ENCODE data around the gene IRX2.

Gene IRX2

DNA sequence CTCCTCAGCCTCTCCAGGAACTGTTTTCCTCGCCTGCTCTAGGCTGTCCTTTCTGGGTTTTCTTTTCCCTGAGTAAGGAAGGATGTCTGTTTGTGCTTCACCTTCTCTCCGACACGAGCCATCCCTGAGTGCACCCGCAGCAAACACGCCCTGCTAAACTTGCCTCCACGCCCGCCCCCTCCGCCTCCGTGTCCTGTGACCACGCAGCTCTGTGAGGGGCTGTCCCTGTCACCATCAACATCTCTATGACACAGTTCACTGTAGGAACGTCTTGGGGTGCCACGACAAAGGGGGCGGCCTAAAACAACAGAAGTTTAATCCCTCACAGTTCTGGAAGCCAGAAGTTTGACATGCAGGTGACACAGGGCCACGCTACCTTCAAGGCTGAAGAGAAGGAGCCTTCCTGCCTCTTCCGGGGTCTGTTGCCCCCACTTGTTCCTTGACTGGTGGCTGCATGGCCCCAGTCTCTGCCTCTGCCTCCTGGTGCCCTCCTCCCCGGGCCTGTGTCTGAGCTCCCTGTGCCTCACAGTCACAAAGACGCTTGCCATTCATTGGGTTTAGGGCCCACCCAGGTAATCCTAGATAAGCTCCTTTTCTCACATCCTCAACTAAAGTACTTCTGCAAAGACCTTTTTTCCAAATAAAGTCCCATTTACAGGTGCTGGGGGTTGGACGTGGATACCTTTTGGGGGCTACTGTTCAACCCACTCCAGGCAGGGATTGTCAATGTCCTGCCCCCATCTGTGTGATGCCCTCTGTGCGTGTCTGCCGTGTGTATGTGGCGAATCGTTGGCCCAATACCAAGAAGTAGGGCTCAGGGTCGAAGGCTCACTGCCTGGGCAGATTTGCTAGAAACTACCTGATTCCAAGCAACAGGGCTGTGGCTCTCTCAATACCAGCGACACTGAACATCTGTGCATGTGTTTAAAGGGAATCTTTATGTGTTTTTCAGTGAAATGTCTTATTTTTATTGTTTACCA, 39.7 kb downstream of the IRX2 start:
- no peak for DNase-seq

DNA sequence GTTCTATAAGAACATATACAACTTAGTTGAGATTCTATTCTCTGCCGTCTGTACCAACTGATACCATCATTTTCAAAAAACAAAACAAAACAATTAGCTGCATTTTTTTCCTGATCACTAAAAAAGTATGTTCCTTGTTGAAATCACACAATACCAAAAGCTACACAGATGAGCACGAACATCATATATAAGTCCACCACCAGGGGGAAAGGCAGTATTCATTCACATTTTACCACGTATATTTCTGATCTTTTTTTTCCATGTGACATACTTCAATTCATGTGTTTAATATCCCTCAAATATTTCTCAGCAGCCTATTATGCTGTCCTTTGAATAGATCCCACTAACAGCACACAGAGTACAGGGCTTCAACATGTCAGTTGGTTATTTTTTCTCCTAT, 40.6 kb downstream of the IRX2 start:
- no peak for DNase-seq

DNA sequence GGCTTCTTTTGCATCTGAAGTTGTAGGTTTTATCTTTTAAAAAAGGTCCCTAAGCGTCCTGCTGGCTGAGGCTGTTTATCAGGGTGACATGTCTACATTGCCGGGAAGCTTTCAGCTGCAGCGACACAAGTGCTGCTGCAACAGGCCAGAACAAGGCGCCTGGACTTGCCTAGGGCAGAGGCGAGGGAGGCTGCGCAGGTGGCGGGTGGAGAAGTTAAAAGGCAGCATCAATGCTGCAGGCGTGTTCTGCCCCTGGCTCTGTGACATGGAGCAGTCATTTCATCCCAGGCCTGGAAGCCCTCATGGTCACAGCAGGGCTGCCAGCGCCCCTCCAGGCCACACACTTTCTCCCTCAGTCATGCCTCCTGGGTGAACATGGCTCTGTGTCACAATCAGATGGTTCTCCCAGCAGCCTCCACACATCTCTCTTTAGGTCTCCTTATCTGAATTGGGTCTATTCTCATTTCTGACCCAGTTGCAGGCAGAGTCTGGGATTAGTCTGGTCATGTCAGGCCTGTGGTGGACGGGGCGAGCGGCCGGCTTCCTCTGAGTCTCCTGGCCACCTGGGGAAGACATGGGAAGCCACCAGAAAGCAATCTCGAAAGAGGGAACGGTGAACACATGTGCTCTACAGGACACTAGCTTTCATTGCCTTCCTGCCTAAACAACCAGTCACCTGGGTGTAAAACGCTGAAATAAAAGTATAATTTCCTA, 41.3 kb downstream of the IRX2 start:
- no peak for DNase-seq

- no peak for DNase-seq
Measured at GRCh38 chr5:2708751-2709150, 42.7 kb downstream of the IRX2 start.

DNA sequence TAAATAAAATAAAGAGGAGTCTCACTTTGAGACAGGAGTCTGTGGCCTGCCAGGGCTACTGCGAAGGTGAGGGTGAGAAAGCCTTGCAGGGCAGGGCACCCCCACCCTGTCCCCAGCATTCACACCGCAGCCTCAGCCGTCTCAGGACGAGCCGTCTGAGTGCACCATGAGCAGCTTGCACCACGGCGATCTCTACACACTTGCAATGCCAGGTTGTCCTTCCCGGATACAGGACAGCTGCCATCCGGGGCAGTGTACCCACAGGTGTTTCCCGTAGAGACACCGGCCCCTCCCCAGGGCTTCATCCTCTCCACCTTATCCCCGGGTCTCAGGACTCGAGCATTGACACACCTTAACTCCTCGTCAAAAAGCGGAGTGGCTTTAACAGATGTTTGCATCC, 43.3 kb downstream of the IRX2 start:
- no peak for DNase-seq

GRCh38 chr5:2705861-2706260, 45.6 kb downstream of the IRX2 start:
- DNase-seq: no peak

DNA sequence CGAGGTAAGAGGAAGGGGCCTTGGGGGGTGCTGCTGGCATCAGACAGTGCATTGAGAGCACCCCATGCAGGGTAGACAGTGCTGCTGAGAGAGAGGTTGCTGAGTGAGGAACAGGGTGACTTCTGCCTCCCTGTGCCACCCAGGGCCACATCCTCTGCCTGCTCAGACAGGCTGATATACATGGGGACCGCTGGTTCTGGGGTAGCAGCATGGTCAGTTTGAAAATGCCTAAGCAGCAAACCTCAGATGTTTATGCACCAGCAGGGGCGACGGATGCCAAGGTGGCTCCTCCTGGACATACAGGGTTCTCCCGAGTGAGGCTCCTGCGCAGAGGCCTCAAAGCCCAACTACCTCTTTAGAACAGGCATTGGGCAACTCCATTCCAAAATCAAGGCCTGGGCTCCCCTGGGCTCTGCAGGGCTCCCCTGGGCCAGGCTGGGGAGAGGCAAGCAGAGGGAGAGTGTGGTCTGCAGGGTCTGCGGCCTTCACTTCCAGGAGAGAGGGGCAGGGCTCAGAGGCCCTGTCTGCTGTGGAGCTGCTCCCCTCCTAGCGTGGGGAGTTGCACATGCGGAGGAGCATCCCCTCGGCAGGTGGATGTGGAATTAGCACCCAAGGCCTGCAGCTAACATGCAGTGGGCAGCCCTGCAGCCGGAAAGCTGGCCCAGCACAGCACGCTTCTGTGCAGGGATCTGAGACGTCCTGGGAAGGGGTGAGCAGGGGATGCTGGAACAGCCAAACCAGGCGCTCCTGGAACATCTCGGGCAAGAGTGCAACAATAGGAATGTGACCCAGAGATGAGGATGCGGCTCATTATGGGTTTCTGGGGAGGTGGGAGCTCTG, 46.5 kb downstream of the IRX2 start:
- no peak for DNase-seq

DNA sequence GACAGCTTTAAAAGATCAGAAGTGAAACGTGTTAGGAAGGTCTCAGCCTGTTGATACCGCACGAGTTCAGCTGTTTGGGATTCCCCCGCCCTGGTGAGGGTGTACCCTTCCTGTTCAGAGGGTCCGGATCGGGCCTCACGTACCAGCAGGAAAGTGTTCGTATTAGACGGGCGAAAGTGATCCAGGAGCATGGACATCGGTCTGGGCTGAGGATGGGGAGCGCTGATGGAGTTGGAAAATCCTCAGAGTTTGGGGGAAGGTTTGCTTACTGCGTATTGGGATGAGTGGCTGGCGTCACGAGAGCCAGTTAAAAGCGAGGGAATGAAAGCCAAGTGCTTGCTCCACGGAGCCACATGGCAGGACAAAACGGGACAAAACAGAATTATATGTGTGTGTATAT, 47.4 kb downstream of the IRX2 start:
- no peak for DNase-seq

DNA sequence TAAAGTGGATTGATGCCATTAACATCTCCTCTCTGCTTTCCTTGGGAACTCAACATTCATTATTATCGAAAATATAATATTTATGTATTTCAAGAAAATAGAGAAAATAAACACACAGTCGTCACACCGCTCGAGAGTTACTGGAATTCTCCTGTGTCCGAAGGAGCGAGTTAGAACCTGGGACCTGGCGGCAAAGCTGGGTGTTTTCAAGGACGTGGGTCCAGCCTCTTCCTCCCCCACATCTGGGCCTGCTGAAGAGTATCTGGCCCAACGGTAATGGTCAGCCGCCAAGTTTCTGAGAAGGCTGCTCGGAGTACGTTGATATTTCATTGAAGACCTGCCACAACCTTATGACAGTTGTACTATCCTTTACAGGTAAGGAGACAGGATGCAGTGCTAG, 47.9 kb downstream of the IRX2 start:
- no peak for DNase-seq

DNA sequence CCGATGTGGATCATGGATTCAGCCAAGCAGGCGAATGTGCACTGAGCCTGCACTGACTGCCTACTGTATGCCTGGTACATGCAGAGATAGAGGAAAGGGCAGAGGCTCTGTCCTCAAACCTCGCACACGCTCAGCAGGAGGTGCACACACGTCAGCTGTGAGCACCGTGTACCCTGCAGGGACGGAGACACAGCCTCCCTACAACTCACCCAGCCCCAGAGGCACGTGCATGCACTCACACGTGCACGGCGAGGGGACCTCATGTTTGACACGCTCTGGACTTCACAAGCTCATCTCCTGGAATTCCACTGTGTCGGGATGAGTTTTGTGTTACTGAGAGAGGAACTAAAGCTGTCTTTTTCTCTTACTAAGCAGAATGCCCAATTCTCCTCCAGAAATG, 48.4 kb downstream of the IRX2 start:
- DNase-seq: no peak

GRCh38 chr5:2702096-2702879, 49.2 kb downstream of the IRX2 start:
- DNase-seq: no peak

- no peak for DNase-seq
Measured at GRCh38 chr5:2701592-2701991, 49.9 kb downstream of the IRX2 start.

DNA sequence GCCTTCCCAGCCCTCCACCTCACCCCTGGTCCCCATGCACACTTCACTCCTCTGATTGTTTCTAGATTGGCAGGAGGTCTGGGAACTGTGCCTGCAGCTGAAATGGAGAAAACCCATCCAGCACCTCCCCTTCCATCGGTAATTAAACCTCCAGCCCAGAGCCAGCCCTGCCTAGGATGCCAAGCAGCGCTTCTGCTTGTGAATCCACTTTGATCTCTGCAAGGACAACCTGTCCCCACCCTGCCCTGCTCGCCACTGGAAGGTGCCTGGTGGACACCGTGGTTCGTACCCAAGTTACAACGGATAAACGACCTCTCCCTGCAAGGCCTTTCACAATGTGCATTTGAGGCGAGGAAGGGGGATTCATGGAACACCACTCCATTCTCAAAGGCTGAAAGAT, 50.6 kb downstream of the IRX2 start:
- DNase-seq: no peak

- no peak for DNase-seq
Measured at GRCh38 chr5:2699686-2700085, 51.8 kb downstream of the IRX2 start.

GRCh38 chr5:2699231-2699630, 52.2 kb downstream of the IRX2 start:
- DNase-seq: no peak

DNA sequence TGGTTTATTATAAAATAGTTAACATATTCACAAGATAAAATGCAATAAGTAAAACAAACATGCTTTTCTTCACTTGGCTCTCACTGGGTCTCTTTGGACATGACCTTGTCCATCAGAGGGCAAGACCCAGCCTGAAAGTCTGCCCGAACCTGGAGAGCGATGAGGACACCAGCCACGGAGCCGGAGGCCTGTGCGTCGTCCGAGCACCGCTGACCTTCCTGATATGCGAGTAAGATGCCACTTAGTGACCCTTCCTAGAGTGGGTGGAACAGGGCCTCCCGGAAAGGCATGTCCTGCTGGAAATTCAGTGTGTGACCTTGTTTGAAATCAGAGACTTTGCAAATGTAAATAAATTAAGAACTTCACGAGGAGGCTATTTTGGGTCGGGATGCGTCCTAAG, 52.9 kb downstream of the IRX2 start:
- DNase-seq: no peak

GRCh38 chr5:2697446-2698200, 53.9 kb downstream of the IRX2 start:
- no peak for DNase-seq

DNA sequence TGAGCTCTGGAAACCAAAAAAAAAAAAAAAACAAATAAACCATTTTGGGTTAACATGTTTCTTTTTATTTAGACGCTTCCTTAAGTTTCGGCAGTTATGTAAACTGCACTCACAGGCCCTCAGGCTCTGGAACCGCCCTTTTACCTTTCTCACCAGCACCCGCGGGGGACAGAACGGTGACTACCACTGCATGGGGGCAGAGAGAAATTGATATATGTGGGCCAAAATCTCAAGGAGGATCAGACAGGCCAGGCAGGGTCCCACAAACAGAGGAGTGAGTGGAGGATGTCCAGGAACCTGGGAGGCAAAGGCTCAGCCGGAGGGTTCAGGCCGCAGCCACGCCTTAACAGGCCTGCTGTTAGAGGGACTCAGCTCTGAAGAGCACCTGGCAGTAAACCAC, 54.4 kb downstream of the IRX2 start:
- DNase-seq: no peak
